Epidermal melanocyte (primary cell): Measurements from ENCODE around the gene ALG11.
A peak's percentile ranks its signal among the peaks of the same experiment; 100 is the strongest.
"Not testable (repeated sequence)": the region's sequence is repeated elsewhere in the genome, so short reads cannot be mapped to it uniquely, and the experiment has no call there.

ENCODE experiments used
- DNase-seq: peaks from one replicate; pipeline ENCODE4 v3.0.0; 2011; ENCODE audit warnings: low spot score; ENCODE audit not compliant: insufficient read length

Gene ALG11, protein sequence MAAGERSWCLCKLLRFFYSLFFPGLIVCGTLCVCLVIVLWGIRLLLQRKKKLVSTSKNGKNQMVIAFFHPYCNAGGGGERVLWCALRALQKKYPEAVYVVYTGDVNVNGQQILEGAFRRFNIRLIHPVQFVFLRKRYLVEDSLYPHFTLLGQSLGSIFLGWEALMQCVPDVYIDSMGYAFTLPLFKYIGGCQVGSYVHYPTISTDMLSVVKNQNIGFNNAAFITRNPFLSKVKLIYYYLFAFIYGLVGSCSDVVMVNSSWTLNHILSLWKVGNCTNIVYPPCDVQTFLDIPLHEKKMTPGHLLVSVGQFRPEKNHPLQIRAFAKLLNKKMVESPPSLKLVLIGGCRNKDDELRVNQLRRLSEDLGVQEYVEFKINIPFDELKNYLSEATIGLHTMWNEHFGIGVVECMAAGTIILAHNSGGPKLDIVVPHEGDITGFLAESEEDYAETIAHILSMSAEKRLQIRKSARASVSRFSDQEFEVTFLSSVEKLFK

DNA sequence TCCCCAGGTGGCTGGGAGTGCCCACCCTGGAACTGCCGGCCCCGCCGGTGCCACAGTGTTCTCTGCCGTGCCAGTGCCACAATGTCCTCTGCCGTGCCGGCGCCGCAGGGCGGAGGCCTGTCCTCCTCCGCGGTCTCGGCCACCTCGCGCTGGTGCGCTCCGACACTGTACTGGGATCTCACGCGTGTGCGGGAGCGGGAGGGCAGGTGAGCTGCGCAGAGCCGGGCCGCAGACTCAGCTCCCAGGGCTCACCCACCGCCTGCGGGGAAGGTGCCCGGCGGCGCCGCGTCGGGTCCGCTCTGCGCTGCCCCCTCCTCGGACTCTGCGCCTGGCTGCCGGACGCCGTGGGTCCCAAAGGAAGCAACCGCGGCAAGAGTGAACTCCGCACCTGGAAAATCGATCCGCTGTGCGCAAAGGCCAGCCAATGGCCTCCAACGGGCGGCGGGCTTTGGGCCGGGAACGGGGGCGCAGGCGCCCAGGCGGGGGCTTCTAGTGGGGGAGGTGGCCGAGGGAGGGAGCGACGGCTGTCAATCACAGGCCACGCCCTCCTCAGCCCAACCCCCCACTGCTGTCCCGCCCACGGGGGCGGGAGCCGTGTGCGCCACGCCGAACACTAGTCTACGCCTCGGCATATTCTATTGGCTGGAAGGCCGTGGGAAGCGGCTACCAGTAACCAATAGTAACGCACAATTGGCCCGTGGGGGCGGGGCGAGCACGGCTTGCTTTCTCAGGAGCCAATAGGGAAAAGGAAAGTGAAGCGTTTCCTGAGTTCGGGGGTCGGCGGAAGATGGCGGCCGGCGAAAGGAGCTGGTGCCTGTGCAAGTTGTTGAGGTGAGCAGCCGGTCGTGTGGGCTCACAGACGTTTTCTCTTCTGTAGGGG, at the start of gene ALG11:
Gene ALG11, plus strand, starts transcription at position 767 of the 880 bp plus-strand sequence. Its CDS starts 21 bp downstream, at position 788.
- peak; percentile 97 for DNase-seq

DNA sequence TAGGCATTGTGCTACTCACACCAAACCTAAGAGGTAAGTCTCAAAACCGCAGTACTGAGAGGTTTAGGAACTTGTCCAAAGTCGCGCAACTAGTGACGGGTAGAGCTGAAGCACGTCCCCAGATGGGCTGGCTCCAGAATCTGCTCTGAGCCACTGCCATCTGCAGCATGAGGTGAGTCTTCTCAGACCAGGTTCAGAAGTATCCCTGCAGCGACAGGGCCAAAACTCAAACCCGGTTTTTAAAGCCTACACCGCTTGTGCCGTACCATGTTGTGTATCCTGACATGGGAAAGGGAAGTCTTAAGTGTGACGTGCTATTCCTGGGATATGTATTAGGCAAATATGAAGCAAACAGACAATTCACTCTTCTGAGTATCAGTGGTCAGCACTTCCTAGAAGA, 46.0 kb upstream of the ALG11 start:
- no peak for DNase-seq

DNA sequence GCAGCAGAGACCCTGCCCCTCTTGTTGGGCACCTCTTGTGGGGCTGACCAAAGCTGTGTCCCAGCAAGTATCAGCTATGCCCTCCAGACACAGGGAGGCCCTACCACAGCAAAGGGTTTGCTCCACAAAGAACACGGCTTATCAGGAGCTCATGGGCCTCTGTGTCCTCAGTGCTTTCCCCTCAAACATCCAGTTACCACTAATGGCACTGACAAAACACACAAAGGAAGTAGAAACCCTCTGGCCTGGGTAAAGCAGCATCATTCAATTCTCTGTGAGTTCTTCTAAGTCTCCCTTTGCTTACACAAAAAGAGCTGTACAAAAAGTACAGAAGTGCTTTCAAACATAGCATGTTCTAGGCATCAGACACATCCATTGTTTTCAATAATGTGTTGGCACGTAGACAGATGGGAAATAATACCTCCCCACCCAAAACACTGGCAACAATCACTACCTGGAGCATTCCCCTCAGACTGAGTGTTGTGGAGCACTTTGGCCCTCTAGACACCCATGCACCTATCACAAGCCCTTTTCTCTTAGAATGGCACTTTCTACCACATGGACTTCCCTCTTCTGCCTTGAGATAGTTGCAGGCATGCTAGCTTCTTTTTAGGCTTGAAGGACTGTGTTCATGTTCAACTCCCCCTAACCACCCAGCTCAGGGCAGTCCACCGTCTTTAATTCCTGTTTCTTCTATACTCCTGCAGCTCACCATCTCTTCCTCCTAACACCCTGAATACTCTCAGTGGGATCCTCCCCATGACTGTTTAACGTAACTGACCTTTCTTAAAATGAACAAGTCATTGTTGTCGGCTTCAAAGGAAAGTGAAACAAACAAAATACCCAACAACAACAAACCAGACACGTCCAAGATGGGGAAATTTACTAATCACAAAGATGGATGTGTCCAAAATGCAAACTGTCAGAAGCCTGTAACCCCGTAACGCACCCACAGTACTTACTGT, 44.4 kb upstream of the ALG11 start:
- no peak for DNase-seq

DNA sequence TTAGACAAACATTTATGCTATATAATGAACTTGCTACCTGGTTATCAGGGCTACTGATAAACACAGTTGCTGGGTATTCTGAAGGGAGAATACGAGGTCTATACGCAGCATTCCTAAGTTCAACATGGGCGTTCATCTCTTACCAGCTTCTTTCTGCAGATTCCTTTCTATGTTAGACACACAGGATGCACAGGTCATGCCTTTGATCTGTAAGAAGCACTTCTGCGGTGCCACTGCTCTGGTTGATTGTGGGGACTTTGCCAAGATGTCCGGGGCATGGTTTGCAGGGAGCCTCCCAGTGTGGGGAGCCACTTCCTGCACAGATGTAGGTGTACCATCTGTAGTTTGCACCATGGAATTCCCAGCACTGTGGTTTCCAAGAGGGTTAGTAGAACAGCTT, 41.8 kb upstream of the ALG11 start:
- no peak for DNase-seq

DNA sequence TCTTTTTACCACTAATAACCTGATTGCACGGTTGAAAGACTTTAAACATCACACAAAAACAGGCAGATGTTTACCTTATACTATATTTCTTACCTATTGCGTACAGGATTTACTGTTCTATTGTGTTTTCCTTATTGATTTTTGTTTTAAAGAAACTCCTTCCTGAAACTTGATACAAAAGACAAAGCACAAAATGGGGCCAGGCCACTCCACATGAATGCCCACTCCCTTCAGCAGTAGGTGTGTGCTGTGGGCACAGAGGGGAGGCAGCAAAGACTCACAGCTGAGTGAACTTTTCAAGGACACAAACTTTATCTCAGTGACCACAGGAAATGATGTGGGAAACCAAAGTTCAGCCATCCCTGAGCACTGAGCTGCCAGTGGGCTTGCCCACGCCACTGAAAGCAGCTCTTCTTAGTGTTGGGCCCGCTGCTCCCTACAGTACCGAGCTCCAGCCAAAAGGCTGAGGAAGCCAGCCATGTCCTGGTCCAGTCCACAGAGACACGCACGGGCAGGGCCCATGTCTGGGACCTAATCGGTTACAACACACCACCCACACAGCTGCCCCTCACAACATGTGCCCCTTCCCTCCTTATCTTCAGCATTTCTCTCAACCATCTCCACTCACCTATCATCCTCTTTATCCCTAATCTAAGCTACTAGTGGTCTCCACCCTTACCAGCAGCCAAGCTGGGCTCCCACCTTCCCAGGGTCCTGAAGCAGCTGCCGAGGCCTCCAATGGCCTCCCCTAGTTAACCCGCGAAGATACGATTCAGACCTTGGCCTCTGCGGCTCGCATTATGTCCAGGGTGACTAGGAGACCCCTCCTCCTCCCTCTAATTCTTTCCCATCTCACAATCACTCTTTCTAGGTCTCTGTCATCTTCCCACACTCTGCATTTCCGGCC, 40.4 kb upstream of the ALG11 start:
- DNase-seq: no peak

DNA sequence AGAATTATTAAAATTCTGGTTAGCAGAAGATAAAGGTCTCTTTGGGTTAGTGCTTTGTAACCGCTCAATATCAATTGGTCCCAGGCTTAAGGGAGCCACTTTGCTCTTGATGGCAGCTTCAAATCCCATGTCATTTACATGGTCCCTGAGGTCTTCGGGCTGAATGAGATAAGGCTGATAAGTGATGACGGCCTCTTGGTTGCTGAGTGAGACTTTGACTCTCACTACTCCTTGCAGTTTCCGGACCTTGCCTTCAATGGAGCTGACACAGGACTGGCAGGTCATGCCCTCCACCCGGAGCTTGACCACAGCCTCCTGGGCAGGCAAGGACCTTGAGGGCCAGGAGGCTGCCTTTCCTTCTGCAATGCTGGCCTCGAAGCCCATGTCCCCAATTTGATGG, 37.7 kb upstream of the ALG11 start:
- DNase-seq: no peak

DNA sequence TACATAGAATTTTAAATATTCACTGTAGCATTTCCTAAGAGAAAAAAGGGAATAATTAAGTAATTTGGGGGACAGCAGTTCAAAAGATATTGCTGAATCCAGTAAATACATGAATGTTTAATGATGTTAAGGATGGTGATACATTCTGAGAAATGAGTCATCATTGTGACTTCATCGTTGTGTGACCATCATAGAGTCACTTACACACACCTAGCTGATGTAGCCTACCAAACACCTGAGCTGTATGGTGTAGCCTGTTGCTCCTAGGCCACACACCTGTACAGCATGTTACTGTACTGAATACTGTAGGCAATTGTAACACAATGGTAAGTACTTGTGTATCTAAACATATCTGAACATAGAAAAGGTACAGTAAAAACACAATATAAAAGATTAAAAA, 35.8 kb upstream of the ALG11 start:
- no peak for DNase-seq

DNA sequence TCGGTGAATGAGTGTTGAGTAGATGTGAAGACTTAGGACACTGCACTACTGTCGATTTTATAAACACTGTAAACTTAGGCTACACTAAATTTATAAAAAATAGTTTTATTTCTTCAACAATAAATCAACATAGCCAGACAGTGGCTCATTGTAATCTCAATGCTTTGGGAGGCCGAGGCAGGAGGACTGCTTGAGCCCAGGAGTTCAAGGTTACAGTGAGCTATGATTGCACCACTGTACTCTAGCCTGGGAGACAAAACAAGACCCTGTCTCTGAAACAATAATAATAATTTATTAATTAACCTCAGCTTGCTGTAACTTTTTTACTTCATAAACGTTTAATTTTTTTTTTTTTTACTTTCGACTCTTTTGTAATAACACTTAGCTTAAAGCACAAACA, 35.3 kb upstream of the ALG11 start:
- DNase-seq: no peak

DNA sequence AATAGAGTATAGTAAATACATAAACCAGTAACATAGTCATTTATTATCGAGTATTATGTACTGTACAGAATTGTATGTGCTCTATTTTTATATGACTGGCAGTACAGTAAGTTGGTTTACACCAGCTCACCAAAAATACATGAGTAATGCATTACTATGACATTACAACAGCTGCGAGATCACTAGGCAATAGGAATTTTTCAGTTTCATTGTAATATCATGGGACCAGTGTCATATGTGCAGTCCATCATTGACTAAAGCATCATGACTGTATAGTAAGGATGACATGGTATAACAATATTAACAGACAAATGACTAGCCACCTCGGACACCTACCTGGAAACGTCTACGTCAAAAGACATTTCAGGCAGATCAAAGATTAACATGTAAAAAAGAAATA, 34.6 kb upstream of the ALG11 start:
- DNase-seq: no peak

DNA sequence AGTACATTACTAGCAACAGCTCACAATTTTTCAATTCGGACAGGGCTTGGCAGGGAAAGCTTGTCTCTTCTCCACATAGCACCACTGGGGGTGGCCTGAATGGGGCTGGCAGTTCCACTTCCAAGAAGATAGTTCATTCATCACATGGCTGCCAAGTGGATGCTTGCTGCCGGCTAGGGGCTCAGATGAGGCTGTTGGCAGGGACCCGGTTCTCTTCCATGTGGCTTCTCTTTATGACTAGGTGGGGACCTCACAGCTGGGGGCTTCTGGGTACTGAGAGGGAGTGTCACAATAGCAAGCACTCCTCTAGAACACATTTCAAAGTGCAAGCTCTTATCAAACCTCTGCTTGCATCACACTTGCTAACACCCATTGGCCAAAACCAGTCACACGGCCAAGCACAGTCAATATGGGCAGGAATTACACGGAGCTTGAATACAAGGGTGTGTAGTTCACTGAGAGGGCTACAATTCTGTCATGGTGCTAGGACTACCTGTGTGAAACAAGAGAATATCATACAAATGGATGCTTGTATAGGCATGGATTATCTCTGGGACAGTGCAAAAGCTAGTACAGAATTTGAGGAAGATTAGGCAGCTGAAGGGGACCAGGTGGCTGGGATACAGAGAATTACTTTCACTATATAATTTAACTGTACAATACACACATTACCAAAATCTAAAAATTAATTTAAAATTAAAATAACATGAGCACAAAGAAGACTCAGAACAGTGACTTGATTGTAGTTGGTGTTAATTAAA, 33.2 kb upstream of the ALG11 start:
- no peak for DNase-seq

DNA sequence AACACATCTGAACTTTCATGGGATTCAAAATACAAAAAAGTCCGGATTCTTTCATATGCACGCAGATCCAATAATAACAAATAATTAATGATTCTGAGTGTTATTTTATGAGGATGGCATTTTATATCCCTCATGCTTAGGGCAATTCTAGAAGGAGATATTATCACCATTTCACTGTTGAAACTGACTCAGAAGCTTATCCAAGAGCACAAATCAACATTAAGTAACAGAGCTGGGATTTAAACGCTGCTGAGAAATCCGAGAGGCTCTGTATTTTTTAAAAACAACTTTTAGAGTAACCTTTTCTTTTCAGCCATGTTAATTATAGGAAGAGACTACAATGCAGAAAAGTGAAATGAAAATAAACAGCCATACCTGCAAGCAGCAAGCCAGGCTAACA, 31.3 kb upstream of the ALG11 start:
- no peak for DNase-seq

DNA sequence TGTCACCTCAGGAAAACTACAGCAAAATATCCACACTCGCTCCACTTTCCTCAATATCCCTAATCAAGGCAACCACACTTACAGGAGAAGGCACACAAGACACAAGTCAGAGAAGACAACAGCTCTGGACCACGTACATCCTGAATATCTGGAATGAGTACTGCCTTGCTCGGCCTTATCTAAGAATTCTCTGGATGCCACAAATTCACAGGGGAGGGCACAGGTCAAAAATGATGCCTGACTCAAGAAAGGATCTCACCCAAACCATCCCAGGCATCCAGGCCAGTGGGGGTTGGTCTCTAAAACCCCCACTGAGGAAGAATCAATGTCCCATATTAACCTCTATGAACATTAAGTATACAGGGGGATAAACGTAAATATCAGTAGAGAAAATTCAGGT, 30.8 kb upstream of the ALG11 start:
- no peak for DNase-seq

DNA sequence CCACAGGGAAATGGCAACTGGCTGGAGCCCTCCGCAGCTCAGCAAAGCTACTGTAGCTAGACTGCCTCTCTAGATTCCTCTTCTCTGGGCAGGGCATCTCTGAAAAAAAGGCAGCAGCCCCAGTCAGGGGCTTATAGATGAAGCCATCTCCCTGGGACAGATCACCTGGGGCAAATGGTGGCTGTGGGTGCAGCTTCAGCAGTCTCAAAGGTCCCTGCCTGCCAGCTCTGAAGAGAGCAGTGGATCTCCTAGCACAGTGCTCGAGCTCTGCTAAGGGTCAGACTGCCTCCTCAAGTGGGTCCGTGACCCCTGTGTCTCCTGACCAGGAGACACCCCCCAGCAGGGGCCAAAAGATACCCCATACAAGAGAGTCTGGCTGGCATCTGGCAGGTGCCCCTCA, 28.9 kb upstream of the ALG11 start:
- DNase-seq: not testable (repeated sequence)

DNA sequence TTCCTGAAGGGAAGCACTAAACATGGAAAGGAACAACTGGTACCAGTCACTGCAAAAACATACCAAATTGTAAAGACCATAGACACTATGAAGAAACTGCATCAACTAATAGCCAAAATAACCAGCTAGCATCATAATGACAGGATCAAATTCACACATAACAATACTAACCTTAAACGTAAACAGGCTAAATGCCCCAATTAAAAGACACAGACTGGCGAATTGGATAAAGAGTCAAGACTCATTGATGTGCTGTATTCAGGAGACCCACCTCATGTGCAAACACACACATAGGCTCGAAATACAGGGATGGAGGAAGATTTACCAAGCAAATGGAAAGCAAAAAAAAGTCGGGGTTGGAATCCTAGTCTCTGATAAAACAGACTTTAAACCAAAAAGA, 27.3 kb upstream of the ALG11 start:
- DNase-seq: not testable (repeated sequence)

DNA sequence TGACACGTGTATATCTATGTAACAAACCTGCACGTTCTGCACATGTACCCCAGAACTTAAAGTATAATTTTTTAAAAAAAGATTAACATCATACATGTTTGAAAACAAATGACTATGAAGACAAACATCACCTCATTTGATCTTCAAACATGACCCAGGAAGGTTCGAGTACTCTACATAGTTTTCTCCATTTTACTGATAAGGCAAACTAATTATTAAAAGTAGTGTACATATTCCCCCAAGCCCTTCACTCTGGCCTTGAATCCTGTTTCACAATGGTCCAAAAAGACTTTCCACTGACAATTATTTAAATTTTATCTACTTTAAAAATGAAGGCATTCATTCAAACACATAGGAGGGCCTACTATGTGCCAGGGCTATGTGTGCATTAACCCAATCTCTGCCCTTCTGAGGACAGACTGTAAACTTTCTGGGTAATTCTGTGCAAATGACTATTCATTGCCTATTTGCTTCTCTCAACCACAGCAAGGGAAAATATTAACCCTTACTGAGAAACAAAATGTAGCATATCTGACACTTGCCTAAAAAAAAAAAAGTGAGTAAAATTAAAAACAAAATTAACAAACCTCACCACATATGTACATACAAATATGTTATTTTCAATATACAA, 23.1 kb upstream of the ALG11 start:
- no peak for DNase-seq

DNA sequence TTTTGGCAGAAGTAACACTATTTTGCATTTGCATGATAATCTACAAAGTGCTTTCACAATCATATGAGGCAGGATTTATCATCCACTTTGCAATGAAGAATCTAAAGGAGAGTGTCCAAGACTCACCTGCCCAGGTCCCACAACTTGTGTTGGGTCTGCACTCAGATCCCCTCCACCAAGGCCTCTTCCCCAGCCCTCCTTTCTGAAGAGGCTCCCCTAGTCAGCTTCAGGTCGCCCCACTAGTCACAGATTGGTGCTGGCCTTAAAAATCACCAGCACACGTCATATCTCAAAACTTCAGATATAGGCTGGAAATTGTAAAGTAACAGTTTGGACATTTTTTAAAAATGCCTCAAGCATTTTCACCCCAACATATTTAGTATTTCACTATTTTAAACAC, 18.5 kb upstream of the ALG11 start:
- DNase-seq: no peak

DNA sequence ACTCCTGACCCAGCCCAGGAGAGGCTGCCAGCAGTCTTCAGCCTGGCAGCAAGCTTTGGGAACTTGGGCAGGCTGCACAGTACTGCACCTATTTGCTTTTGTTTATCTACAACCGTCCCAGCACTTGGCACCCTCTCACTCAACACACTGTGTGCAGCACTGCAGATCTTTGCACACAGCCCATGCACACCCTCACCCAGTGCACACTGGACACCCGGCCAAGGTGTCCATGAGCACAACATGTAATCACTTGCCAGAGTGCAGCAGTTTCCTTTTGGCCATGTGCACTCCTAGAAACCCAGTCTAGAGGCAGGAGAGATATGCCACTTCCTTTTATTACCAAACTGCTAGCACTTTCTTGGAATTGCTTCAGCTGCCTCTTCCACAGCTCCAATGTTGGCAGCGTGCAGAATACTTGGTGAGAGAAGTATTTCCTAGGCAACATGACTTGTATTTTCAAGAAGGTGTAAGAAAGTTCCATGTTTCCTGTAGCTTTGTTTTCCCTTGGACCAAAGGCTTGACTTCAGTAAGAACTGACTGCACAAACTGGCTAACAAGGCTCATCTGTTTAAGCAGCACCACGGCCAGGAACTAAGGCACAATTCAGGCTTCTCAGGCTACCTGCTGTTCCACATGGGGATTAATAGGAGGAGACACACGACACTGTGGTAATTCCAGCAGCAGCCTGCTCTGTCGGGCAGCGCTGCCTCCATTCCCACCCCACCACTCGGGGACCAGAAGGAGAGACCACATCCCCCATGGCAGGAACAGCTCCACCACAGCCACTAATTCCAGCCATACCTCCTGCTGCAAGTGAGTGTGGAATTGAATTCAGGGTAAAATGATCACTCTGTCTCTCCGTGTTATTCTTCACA, 16.3 kb upstream of the ALG11 start:
- DNase-seq: no peak

DNA sequence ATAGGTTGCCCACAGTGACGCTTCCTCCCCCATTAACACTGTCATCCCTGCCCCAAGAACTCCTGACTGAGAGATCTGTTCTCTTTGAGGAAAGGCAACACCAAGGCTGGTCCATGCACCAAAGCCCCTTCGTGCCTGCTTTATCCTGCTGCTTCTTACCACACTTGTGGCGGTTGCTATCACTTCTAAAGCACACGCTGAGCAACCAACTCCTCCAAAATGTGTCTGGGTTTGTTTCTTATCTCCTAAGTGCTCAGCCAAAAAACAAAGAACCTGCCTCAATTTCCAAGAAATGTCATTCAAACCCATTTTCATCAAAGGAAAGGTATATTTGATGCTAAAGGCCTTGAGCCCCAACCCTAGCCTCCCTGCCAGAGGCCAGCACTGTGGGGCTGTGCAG, 15.6 kb upstream of the ALG11 start:
- no peak for DNase-seq
